T-cell (primary cell): Measurements from ENCODE around the gene SAMD4A. TPM values are rescaled to one million over a fixed set of nuclear protein-coding genes. Genes with fewer than 3 reads are reported as not detected.

ENCODE experiments used
- ATAC-seq, 4 experiments: fragments of 200-7000 bp in 3 of 4; fragments of 150-1000 bp in 1 of 4; cut with Tn5 transposase; replicated peaks in 1 of 4; 1 replicate in 3 of 4; 2 replicates in 1 of 4; pipeline ENCODE4 v1.10.0; 2021; ENCODE audit warnings: moderate library complexity in 3 of 4, mild to moderate bottlenecking in 2 of 4, moderate number of reproducible peaks in 1 of 4
- CTCF ChIA-PET, 2 donors: fragments of 300-600 bp; sonication (Branson Sonifier 250); formaldehyde crosslinking; loops; one replicate each; lab custom pipeline; 2022; ENCODE audit warnings: antibody characterized with exemption in 2 of 2; lab: Charles Lee
- POLR2A ChIA-PET, 2 donors: fragments of 300-600 bp; sonication (Branson Sonifier 250); formaldehyde crosslinking; loops; one replicate each; lab custom pipeline; 2022; ENCODE audit warnings: antibody characterized with exemption in 2 of 2; lab: Charles Lee
- DNase-seq, 35 experiments: peaks; one replicate each; pipeline versions ENCODE4 v3.0.0 to v3.0.0-alpha.2; 2013 to 2023
- H3K27ac ChIP-seq: one replicate; pipeline ENCODE4 v1.5.1; 2013; ENCODE audit warnings: low read length
- H3K27me3 ChIP-seq, 2 experiments: replicated peaks in 1 of 2; 1 replicate in 1 of 2; 2 replicates in 1 of 2; pipeline versions ENCODE4 v1.6.1 to v1.7.0; 2013; ENCODE audit warnings: low read length in 1 of 2, mixed read lengths in 1 of 2; ENCODE audit not compliant: control insufficient read depth in 2 of 2, insufficient read depth in 2 of 2; ENCODE audit errors: extremely low read depth in 1 of 2
- H3K36me3 ChIP-seq, 2 donors: 1 replicate in 1 of 2; 2 replicates in 1 of 2; pipeline versions ENCODE4 v1.6.1 to v1.7.0; 2013; ENCODE audit warnings: low read length in 1 of 2; ENCODE audit not compliant: control insufficient read depth in 2 of 2, insufficient read depth in 1 of 2; ENCODE audit errors: extremely low read depth in 1 of 2
- H3K4me1 ChIP-seq, 2 experiments: 1 replicate in 1 of 2; 2 replicates in 1 of 2; pipeline versions ENCODE4 v1.6.1 to v1.7.0; 2013; ENCODE audit warnings: low read length in 2 of 2, mixed read lengths in 1 of 2; ENCODE audit not compliant: insufficient read depth in 2 of 2, control insufficient read depth in 1 of 2; ENCODE audit errors: extremely low read depth in 1 of 2
- H3K4me3 ChIP-seq, 2 donors: 1 replicate in 1 of 2; 2 replicates in 1 of 2; pipeline versions ENCODE4 v1.5.1 to v1.7.0; 2013; ENCODE audit warnings: mild to moderate bottlenecking in 2 of 2, low read length in 1 of 2, moderate library complexity in 1 of 2; ENCODE audit not compliant: control insufficient read depth in 1 of 2; ENCODE audit errors: extremely low read depth in 1 of 2
- H3K9me3 ChIP-seq: 2 replicates; pipeline ENCODE4 v1.7.0; 2013
- H3K27ac Mint-ChIP-seq, 2 donors: one replicate each; pipeline ENCODE4 v1.8.0; 2020 to 2021; ENCODE audit warnings: mild to moderate bottlenecking in 2 of 2, mixed read lengths in 2 of 2
- H3K27me3 Mint-ChIP-seq, 2 donors: one replicate each; pipeline ENCODE4 v1.8.0; 2021 to 2022; ENCODE audit warnings: mixed read lengths in 2 of 2
- H3K36me3 Mint-ChIP-seq: one replicate; pipeline ENCODE4 v1.8.0; 2021; ENCODE audit warnings: mixed read lengths
- H3K4me1 Mint-ChIP-seq, 3 donors: one replicate each; pipeline ENCODE4 v1.8.0; 2020 to 2022; ENCODE audit warnings: mixed read lengths in 3 of 3, mild to moderate bottlenecking in 1 of 3
- H3K4me3 Mint-ChIP-seq, 3 donors: one replicate each; pipeline ENCODE4 v1.8.0; 2020 to 2022; ENCODE audit warnings: mild to moderate bottlenecking in 3 of 3, mixed read lengths in 3 of 3, moderate library complexity in 3 of 3
- H3K9me3 Mint-ChIP-seq, 3 donors: one replicate each; pipeline ENCODE4 v1.8.0; 2020 to 2022; ENCODE audit warnings: mixed read lengths in 3 of 3
- WGBS: methylation state at CpG from one replicate; pipeline ENCODE4 v1.1.5; 2013; ENCODE audit warnings: missing lambda C conversion rate; ENCODE audit not compliant: insufficient coverage; 5-methylcytosine and 5-hydroxymethylcytosine counted together
- total RNA-seq, 35 experiments: library from RNA in 6 of 35; stranded (reverse) in 6 of 35; fragments of 120-200 nt in 1 of 35; gene quantifications; one replicate each; pipeline versions ENCODE4 v1.2.1 to v1.2.4 and lab custom pipeline; 2013 to 2026

The SAMD4A gene
- total RNA-seq, 5 donors from 2014 or later (not counting 1 experiment from before 2014, with no cell fraction given), result 1.2 to 3.9 (median 1.3) TPM

- Mint-ChIP-seq H3K36me3 (no peaks in the 10 kb centered on the region), H3K9me3 (peaks cover 0 to 2% (median 0%) of the 10 kb centered on the region in 3 donors), H3K4me3 (peak overlapping the region; percentile 67 to 78 (median 71)), H3K27ac (peak overlapping the region; percentile 86 to 98), H3K4me1 (peaks cover 49 to 62% (median 56%) of the 10 kb centered on the region in 3 donors), H3K27me3 (no peaks in the 10 kb centered on the region)
- ChIA-PET CTCF (interaction anchor here (0.6 to 2.4 kb wide), 3 partner anchors 16 to 147 kb away, joined by 3 to 9 read pairs (median 7); no protein-coding TSS in a partner anchor), POLR2A (interaction anchor here in 1 of 2 donors (0.7 kb wide), 1 partner anchor 60 kb away, joined by 3 read pairs; the partner anchor contains the start of gene SAMD4A)
- Histone ChIP-seq H3K4me3 (no peak overlapping the region), H3K27ac (peak overlapping the region; percentile 80), H3K9me3 (no peaks in the 10 kb centered on the region), H3K27me3 (no peaks in the 10 kb centered on the region), H3K4me1 (peaks cover 21 to 25% of the 10 kb centered on the region in 2 experiments), H3K36me3 (no peaks in the 10 kb centered on the region)
- no CpG with 5 or more reads among the region's 4 CpGs for WGBS
- DNase-seq (no peak), ATAC-seq (peak in 2 of 4 experiments; percentile 14 to 16)
Measured at GRCh38 chr14:54627219-54627539, 60.3 kb downstream of the SAMD4A start.

GRCh38 chr14:54627540-54628363 is 60.8 kb downstream of the SAMD4A start:
- Mint-ChIP-seq H3K27me3 (no peaks in the 10 kb centered on the region), H3K27ac (peak overlapping the region; percentile 86 to 98), H3K36me3 (peaks cover 4% of the 10 kb centered on the region), H3K4me1 (peaks cover 49 to 56% (median 51%) of the 10 kb centered on the region in 3 donors), H3K4me3 (peak overlapping the region; percentile 67 to 78 (median 71)), H3K9me3 (peaks cover 0 to 4% (median 2%) of the 10 kb centered on the region in 3 donors)
- Histone ChIP-seq H3K27me3 (no peaks in the 10 kb centered on the region), H3K9me3 (no peaks in the 10 kb centered on the region), H3K36me3 (no peaks in the 10 kb centered on the region), H3K4me3 (peak overlapping the region; percentile 14 to 39), H3K4me1 (peaks cover 21% of the 10 kb centered on the region in 2 experiments), H3K27ac (peak overlapping the region; percentile 80)
- ChIA-PET POLR2A (interaction anchor here in 1 of 2 donors (0.7 kb wide), 1 partner anchor 61 kb away, joined by 3 read pairs; the partner anchor contains the start of gene SAMD4A), CTCF (interaction anchor here (0.6 to 2.4 kb wide), 3 partner anchors 17 to 146 kb away, joined by 3 to 9 read pairs (median 7); no protein-coding TSS in a partner anchor)
- ATAC-seq (peak; percentile 73 to 88 (median 78)), DNase-seq (peak in 24 of 35 experiments; percentile 6 to 58 (median 27))
- 71% methylated on average over 8 of the region's 13 CpGs for WGBS

- peak overlapping the region; percentile 80 for H3K27ac ChIP-seq
- H3K9me3 ChIP-seq, result no peaks in the 10 kb centered on the region
- ATAC-seq (no peak), DNase-seq (no peak)
- H3K36me3 Mint-ChIP-seq, result peaks cover 4% of the 10 kb centered on the region
- no peaks in the 10 kb centered on the region for H3K36me3 ChIP-seq
- H3K4me3 ChIP-seq, result no peak overlapping the region
- H3K9me3 Mint-ChIP-seq, result peaks cover 0 to 4% (median 2%) of the 10 kb centered on the region in 3 donors
- H3K27ac Mint-ChIP-seq, result peak overlapping the region; percentile 86 to 98
- no peaks in the 10 kb centered on the region for H3K27me3 Mint-ChIP-seq
- 86% methylated on average over 1 of the region's 3 CpGs for WGBS
- peaks cover 20 to 21% of the 10 kb centered on the region in 2 experiments for H3K4me1 ChIP-seq
- CTCF ChIA-PET, result interaction anchor here in 1 of 2 donors (2.2 to 2.4 kb wide), 2 partner anchors 65 to 145 kb away, joined by 7 to 9 read pairs; no protein-coding TSS in a partner anchor
- peaks cover 0 to 2% of the 10 kb centered on the region in 2 experiments for H3K27me3 ChIP-seq
- POLR2A ChIA-PET, result interaction anchor here (0.6 kb wide), 3 partner anchors 57 to 272 kb away, joined by 3 to 8 read pairs (median 4); no protein-coding TSS in a partner anchor
- peak overlapping the region in 1 of 3 donors; percentile 78 for H3K4me3 Mint-ChIP-seq
- H3K4me1 Mint-ChIP-seq, result peaks cover 48 to 49% (median 49%) of the 10 kb centered on the region in 3 donors
Measured at GRCh38 chr14:54629183-54629582, 62.3 kb downstream of the SAMD4A start.

GRCh38 chr14:54629635-54630360 is 62.9 kb downstream of the SAMD4A start:
- Histone ChIP-seq H3K27me3 (peaks cover 0 to 2% of the 10 kb centered on the region in 2 experiments), H3K4me3 (no peak overlapping the region), H3K4me1 (peaks cover 20 to 21% of the 10 kb centered on the region in 2 experiments), H3K36me3 (no peaks in the 10 kb centered on the region), H3K9me3 (no peaks in the 10 kb centered on the region), H3K27ac (no peak overlapping the region)
- H3K4me3 Mint-ChIP-seq, result peak overlapping the region in 2 of 3 donors; percentile 28 to 50
- H3K36me3 Mint-ChIP-seq, result peaks cover 4% of the 10 kb centered on the region
- ChIA-PET POLR2A (no interaction called here), CTCF (interaction anchor here in 1 of 2 donors (2.4 kb wide), 1 partner anchor 144 kb away, joined by 7 read pairs; no protein-coding TSS in a partner anchor)
- peak in 1 of 35 experiments; percentile 9 for DNase-seq
- peak in 3 of 4 experiments; percentile 33 to 44 (median 36) for ATAC-seq
- peaks cover 0 to 4% (median 2%) of the 10 kb centered on the region in 3 donors for H3K9me3 Mint-ChIP-seq
- peak overlapping the region in 1 of 2 donors; percentile 82 for H3K27ac Mint-ChIP-seq
- no CpG with 5 or more reads among the region's 3 CpGs for WGBS
- H3K27me3 Mint-ChIP-seq, result no peaks in the 10 kb centered on the region
- peaks cover 48 to 49% (median 49%) of the 10 kb centered on the region in 3 donors for H3K4me1 Mint-ChIP-seq

- 60% methylated on average over 1 of the region's 1 CpG for WGBS
- DNase-seq (no peak), ATAC-seq (no peak)
- peaks cover 44 to 46% (median 46%) of the 10 kb centered on the region in 3 donors for H3K4me1 Mint-ChIP-seq
- no peak overlapping the region for H3K27ac Mint-ChIP-seq
- Histone ChIP-seq H3K36me3 (no peaks in the 10 kb centered on the region), H3K4me3 (no peak overlapping the region), H3K4me1 (peaks cover 20 to 21% of the 10 kb centered on the region in 2 experiments), H3K27me3 (peaks cover 0 to 2% of the 10 kb centered on the region in 2 experiments), H3K9me3 (no peaks in the 10 kb centered on the region), H3K27ac (no peak overlapping the region)
- ChIA-PET CTCF (interaction anchor here in 1 of 2 donors (0.6 to 1.5 kb wide), 6 partner anchors 12 to 1611 kb away, joined by 3 to 9 read pairs (median 4); partner anchors contain the start of gene GMFB), POLR2A (interaction anchor here (0.6 to 1.2 kb wide), 3 partner anchors 30 to 1680 kb away, joined by 3 to 5 read pairs (median 3); partner anchors contain the start of gene FERMT2 (in 1 of the 2))
- H3K4me3 Mint-ChIP-seq, result no peak overlapping the region
- H3K27me3 Mint-ChIP-seq, result no peaks in the 10 kb centered on the region
- peaks cover 4% of the 10 kb centered on the region for H3K36me3 Mint-ChIP-seq
- H3K9me3 Mint-ChIP-seq, result peaks cover 0 to 4% (median 2%) of the 10 kb centered on the region in 3 donors
Measured at GRCh38 chr14:54631016-54631415, 64.1 kb downstream of the SAMD4A start.
